Common myeloid progenitor, CD34-positive (primary cell): Measurements from ENCODE around the gene MARCHF3.

ENCODE experiments used
- CTCF ChIA-PET: fragments of 350-600 bp; sonication (Branson Sonifier 250); formaldehyde crosslinking; loops from one replicate; lab custom pipeline; 2021; ENCODE audit warnings: antibody characterized with exemption; lab: Charles Lee
- POLR2A ChIA-PET: fragments of 350-600 bp; sonication (Branson Sonifier 250); formaldehyde crosslinking; loops from one replicate; lab custom pipeline; 2021; ENCODE audit warnings: antibody characterized with exemption; lab: Charles Lee
- DNase-seq, 3 donors: peaks; one replicate each; pipeline versions ENCODE4 v3.0.0 to v3.0.0-alpha.2; 2013
- H3K27ac ChIP-seq, 2 experiments: 1 replicate in 1 of 2; 2 replicates in 1 of 2; pipeline ENCODE4 v1.7.0; 2013; ENCODE audit warnings: inconsistent platforms in 2 of 2, low read length in 2 of 2, mild to moderate bottlenecking in 2 of 2, low read depth in 1 of 2, moderate library complexity in 1 of 2; ENCODE audit not compliant: severe bottlenecking in 2 of 2, insufficient read depth in 1 of 2, poor library complexity in 1 of 2
- H3K27me3 ChIP-seq, 5 experiments: replicated peaks in 2 of 5; 1 replicate in 3 of 5; 2 replicates in 2 of 5; pipeline versions ENCODE4 v1.6.1 to v1.7.0; 2013; ENCODE audit warnings: low read length in 4 of 5, mild to moderate bottlenecking in 2 of 5, moderate library complexity in 2 of 5, inconsistent platforms in 1 of 5; ENCODE audit not compliant: insufficient read depth in 5 of 5, control insufficient read depth in 4 of 5
- H3K36me3 ChIP-seq, 4 experiments: 1 replicate in 2 of 4; 2 replicates in 2 of 4; pipeline versions ENCODE4 v1.6.1 to v1.7.0; 2013; ENCODE audit warnings: low read length in 3 of 4, control low read depth in 1 of 4, mild to moderate bottlenecking in 1 of 4; ENCODE audit not compliant: control insufficient read depth in 4 of 4, insufficient read depth in 4 of 4
- H3K4me1 ChIP-seq, 4 experiments: 1 replicate in 3 of 4; 2 replicates in 1 of 4; pipeline versions ENCODE4 v1.6.1 to v1.7.1; 2013; ENCODE audit warnings: low read length in 3 of 4, mild to moderate bottlenecking in 3 of 4, control low read depth in 1 of 4, inconsistent platforms in 1 of 4, moderate library complexity in 1 of 4; ENCODE audit not compliant: control insufficient read depth in 4 of 4, insufficient read depth in 4 of 4; ENCODE audit errors: control extremely low read depth in 1 of 4
- H3K4me3 ChIP-seq, 7 experiments: 1 replicate in 4 of 7; 2 replicates in 3 of 7; pipeline versions ENCODE4 v1.5.1 to v1.7.0; 2013; ENCODE audit warnings: mild to moderate bottlenecking in 7 of 7, low read length in 6 of 7, moderate library complexity in 6 of 7, inconsistent platforms in 2 of 7, low read depth in 2 of 7, control low read depth in 1 of 7; ENCODE audit not compliant: insufficient read depth in 4 of 7, control insufficient read depth in 1 of 7; ENCODE audit errors: extremely low read depth in 1 of 7
- H3K9me3 ChIP-seq, 5 experiments: 1 replicate in 4 of 5; 2 replicates in 1 of 5; pipeline versions ENCODE4 v1.6.1 to v1.7.1; 2013; ENCODE audit warnings: low read length in 4 of 5, mild to moderate bottlenecking in 2 of 5, inconsistent platforms in 1 of 5, low read depth in 1 of 5, moderate library complexity in 1 of 5; ENCODE audit not compliant: control insufficient read depth in 4 of 5, insufficient read depth in 2 of 5; ENCODE audit errors: control extremely low read depth in 1 of 5
- WGBS: methylation state at CpG from one replicate; pipeline ENCODE4 v1.1.5; 2013; ENCODE audit not compliant: insufficient coverage; 5-methylcytosine and 5-hydroxymethylcytosine counted together

The MARCHF3 gene

DNA sequence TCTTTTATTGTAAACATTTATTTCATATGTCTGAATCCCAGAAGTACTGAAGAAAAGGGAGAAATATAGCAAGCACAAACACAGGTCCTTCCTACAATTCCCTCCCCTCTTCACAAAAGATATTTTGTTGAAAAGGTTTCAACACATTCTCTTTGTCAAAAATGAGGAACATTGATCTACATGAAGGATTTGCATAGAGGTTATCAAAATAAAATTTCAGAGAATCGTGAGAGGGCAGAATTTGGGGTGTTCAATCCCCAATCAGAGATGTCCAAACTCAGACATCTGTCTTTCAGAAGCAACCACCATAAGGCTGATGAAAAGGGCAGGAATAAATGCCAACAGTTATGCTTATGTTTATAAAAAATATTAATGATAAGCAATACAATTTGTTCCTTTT is 69.2 kb downstream of the MARCHF3 start:
- peaks cover 0 to 9% (median under 1%) of the 10 kb centered on the region in 4 experiments for H3K4me1 ChIP-seq
- no peak overlapping the region for H3K27ac ChIP-seq
- WGBS = 100% methylated on average over 1 of the region's 1 CpG
- CTCF ChIA-PET = no interaction called here
- H3K9me3 ChIP-seq = no peaks in the 10 kb centered on the region
- DNase-seq = no peak
- H3K36me3 ChIP-seq = peaks cover 0 to 2% (median 0%) of the 10 kb centered on the region in 4 experiments
- POLR2A ChIA-PET = no interaction called here
- H3K4me3 ChIP-seq = no peak overlapping the region
- H3K27me3 ChIP-seq = no peaks in the 10 kb centered on the region

DNA sequence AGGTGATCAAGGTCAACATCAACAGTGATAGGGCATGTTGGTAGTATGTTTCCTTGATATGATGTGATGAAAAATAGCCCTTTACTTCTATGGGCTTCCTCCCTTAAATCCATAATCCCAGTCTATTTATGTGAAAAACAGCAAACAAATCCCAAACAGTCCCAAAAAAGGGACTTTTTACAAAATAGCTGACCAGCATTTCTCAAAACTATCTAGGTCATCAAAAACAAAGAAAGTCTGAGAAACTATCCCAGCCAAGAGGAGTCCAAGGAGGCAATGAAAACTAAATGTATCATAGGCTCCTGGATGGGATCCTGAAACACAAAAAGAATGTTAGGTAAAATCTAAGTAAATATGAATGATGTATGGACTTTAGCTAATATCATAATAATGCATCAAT is 71.2 kb downstream of the MARCHF3 start:
- ChIA-PET POLR2A (no interaction called here), CTCF (no interaction called here)
- Histone ChIP-seq H3K27ac (no peak overlapping the region), H3K9me3 (no peaks in the 10 kb centered on the region), H3K4me3 (no peak overlapping the region), H3K36me3 (no peaks in the 10 kb centered on the region), H3K4me1 (no peaks in the 10 kb centered on the region), H3K27me3 (no peaks in the 10 kb centered on the region)
- no peak for DNase-seq

GRCh38 chr5:126956991-126957390 is 73.4 kb downstream of the MARCHF3 start:
- WGBS = no CpG with 5 or more reads among the region's 2 CpGs
- Histone ChIP-seq H3K9me3 (no peaks in the 10 kb centered on the region), H3K36me3 (no peaks in the 10 kb centered on the region), H3K4me3 (no peak overlapping the region), H3K4me1 (no peaks in the 10 kb centered on the region), H3K27me3 (no peaks in the 10 kb centered on the region), H3K27ac (no peak overlapping the region)
- DNase-seq = no peak
- POLR2A ChIA-PET = no interaction called here
- CTCF ChIA-PET = no interaction called here

DNA sequence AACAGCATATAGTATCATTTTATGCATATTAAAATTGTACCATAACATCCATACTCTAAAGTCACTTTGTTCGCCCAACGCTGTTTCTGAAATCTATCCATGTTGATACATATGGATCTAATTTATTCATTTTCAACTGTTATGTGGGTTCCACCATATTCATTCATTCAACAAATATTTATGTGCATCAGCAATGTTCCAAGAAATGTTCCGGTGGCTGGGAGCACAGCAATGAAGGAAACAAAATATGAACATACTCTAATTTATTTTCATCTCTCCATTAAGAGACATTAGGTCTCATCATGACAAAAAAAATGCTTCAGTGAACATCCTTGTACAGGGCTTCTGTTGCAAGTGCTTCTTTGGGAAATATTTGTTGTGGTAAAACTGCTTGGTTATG is 75.4 kb downstream of the MARCHF3 start:
- DNase-seq = no peak
- WGBS = 100% methylated on average over 3 of the region's 3 CpGs
- no peak overlapping the region for H3K27ac ChIP-seq
- ChIA-PET POLR2A (no interaction called here), CTCF (no interaction called here)
- no peaks in the 10 kb centered on the region for H3K27me3 ChIP-seq
- no peaks in the 10 kb centered on the region for H3K9me3 ChIP-seq
- H3K36me3 ChIP-seq = no peaks in the 10 kb centered on the region
- no peak overlapping the region for H3K4me3 ChIP-seq
- H3K4me1 ChIP-seq = no peaks in the 10 kb centered on the region

GRCh38 chr5:126953640-126954039 is 76.7 kb downstream of the MARCHF3 start:
- Histone ChIP-seq H3K27ac (no peak overlapping the region), H3K36me3 (peaks cover 0 to 2% (median 0%) of the 10 kb centered on the region in 4 experiments), H3K4me3 (no peak overlapping the region), H3K4me1 (no peaks in the 10 kb centered on the region), H3K27me3 (no peaks in the 10 kb centered on the region), H3K9me3 (no peaks in the 10 kb centered on the region)
- CTCF ChIA-PET = no interaction called here
- no CpG with 5 or more reads among the region's 2 CpGs for WGBS
- no peak for DNase-seq
- POLR2A ChIA-PET = no interaction called here

GRCh38 chr5:126949475-126949874 is 80.9 kb downstream of the MARCHF3 start:
- 100% methylated on average over 2 of the region's 2 CpGs for WGBS
- no peaks in the 10 kb centered on the region for H3K27me3 ChIP-seq
- peaks cover 0 to 9% (median 0%) of the 10 kb centered on the region in 4 experiments for H3K4me1 ChIP-seq
- no peaks in the 10 kb centered on the region for H3K9me3 ChIP-seq
- no peak overlapping the region for H3K27ac ChIP-seq
- ChIA-PET POLR2A (no interaction called here), CTCF (interaction anchor here (1.1 to 1.6 kb wide), 4 partner anchors 13 to 348 kb away, joined by 3 to 5 read pairs (median 4); partner anchors contain the start of gene PHAX)
- peaks cover 0 to 2% (median under 1%) of the 10 kb centered on the region in 4 experiments for H3K36me3 ChIP-seq
- no peak overlapping the region for H3K4me3 ChIP-seq
- no peak for DNase-seq

DNA sequence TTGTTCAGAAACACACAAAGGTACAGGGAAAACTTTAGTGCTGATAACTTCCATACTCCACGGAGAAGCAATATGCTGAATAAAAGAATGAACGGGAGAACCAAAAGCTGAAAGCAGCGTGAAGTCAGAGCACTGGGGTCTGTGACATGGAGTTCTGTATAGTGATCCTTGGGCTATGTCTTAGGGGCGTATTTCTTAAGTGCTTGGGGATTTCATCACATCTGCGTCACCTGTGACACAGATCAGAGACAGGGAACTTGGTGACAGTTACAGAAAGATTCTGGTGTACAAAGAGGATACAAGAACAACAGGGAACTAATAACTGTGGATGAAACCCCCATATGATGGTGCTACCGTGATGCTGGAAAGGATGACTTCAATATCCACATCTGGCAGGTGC is 81.9 kb downstream of the MARCHF3 start:
- H3K4me1 ChIP-seq = peaks cover 0 to 9% (median 0%) of the 10 kb centered on the region in 4 experiments
- DNase-seq = no peak
- H3K4me3 ChIP-seq = no peak overlapping the region
- H3K36me3 ChIP-seq = peaks cover 0 to 2% (median under 1%) of the 10 kb centered on the region in 4 experiments
- no peaks in the 10 kb centered on the region for H3K27me3 ChIP-seq
- POLR2A ChIA-PET = no interaction called here
- H3K27ac ChIP-seq = no peak overlapping the region
- 100% methylated on average over 5 of the region's 6 CpGs for WGBS
- no peaks in the 10 kb centered on the region for H3K9me3 ChIP-seq
- CTCF ChIA-PET = interaction anchor here (1.1 kb wide), 1 partner anchor 34 kb away, joined by 3 read pairs; no protein-coding TSS in a partner anchor
